ENCODE data around the gene LCE1C.

LCE1C gene

GRCh38 chr1:152806576-152806975 lies at the start of gene LCE1C:
Gene LCE1C (minus strand): TSS chr1:152806651. CDS start chr1:152805478, 1,173 bp downstream.
- H3K36me3 ChIP-seq (ENCODE audit: insufficient read depth, low read length) = no peaks in the 10 kb centered on the region
- H3K27me3 ChIP-seq (ENCODE audit: insufficient read depth, low read length) = no peaks in the 10 kb centered on the region; the same call in 1 of the 2 replicates
- H3K4me3 ChIP-seq (ENCODE audit: low read depth, low read length, poor library complexity, severe bottlenecking) = no peak within 1 kb of the TSS
- TF ChIP-seq CTCF (IDR thresholded peaks at IDR 0.05; ENCODE audit: low read length) (no peak), EZH2 (IDR thresholded peaks at IDR 0.05; ENCODE audit: borderline replicate concordance, low read length) (no peak)
- no peaks in the 10 kb centered on the region for H3K9me3 ChIP-seq (ENCODE audit: low read length)
- no peaks in the 10 kb centered on the region for H3F3A ChIP-seq (ENCODE audit: insufficient read depth, low read length)
- H3K9me2 ChIP-seq (ENCODE audit: low read depth, low read length) = no peaks in the 10 kb centered on the region
- no peak within 1 kb of the TSS for H2AFZ ChIP-seq (ENCODE audit: low read length)
- no peaks in the 10 kb centered on the region for H3K4me1 ChIP-seq (ENCODE audit: insufficient read depth, low read length, severe bottlenecking)
- H4K20me1 ChIP-seq (ENCODE audit: insufficient read depth, low read length) = no peaks in the 10 kb centered on the region
- no peaks in the 10 kb centered on the region for H3K79me2 ChIP-seq (ENCODE audit: insufficient read depth, low read length)
- H3K9ac ChIP-seq (ENCODE audit: low read length) = no peak within 1 kb of the TSS
- H3K4me2 ChIP-seq (ENCODE audit: low read length) = no peak within 1 kb of the TSS
- no peak within 1 kb of the TSS for H3K27ac ChIP-seq (ENCODE audit: low read depth, low read length, poor library complexity, severe bottlenecking)

- Histone ChIP-seq H3K27me3 (ENCODE audit: insufficient read depth, low read length) (no peaks in the 10 kb centered on the region), H3K79me2 (ENCODE audit: insufficient read depth, low read length) (no peaks in the 10 kb centered on the region), H3K4me1 (ENCODE audit: insufficient read depth, low read length, severe bottlenecking) (no peaks in the 10 kb centered on the region), H3K36me3 (ENCODE audit: insufficient read depth, low read length) (no peaks in the 10 kb centered on the region), H2AFZ (ENCODE audit: low read length) (no peak overlapping the region), H3K9me3 (ENCODE audit: low read length) (no peaks in the 10 kb centered on the region), H3K4me3 (ENCODE audit: low read depth, low read length, poor library complexity, severe bottlenecking) (no peak overlapping the region), H3F3A (ENCODE audit: insufficient read depth, low read length) (no peaks in the 10 kb centered on the region), H4K20me1 (ENCODE audit: insufficient read depth, low read length) (no peaks in the 10 kb centered on the region), H3K9ac (ENCODE audit: low read length) (no peak overlapping the region), H3K27ac (ENCODE audit: low read depth, low read length, poor library complexity, severe bottlenecking) (no peak overlapping the region), H3K4me2 (ENCODE audit: low read length) (no peak overlapping the region), H3K9me2 (ENCODE audit: low read depth, low read length) (no peaks in the 10 kb centered on the region)
- TF ChIP-seq EZH2 (IDR thresholded peaks at IDR 0.05; ENCODE audit: borderline replicate concordance, low read length) = no peak
- no peak for TF ChIP-seq CTCF (IDR thresholded peaks at IDR 0.05; ENCODE audit: low read length)
Observed at GRCh38 chr1:152855661-152856060, 49.2 kb upstream of the LCE1C start.

- no peak within 1 kb of the TSS for H3K27ac ChIP-seq (ENCODE audit: low read depth, low read length, poor library complexity, severe bottlenecking)
- H3K79me2 ChIP-seq (ENCODE audit: insufficient read depth, low read length) = no peaks in the 10 kb centered on the region
- H3K9me3 ChIP-seq (ENCODE audit: low read length) = no peaks in the 10 kb centered on the region
- no peak within 1 kb of the TSS for H3K4me2 ChIP-seq (ENCODE audit: low read length)
- H2AFZ ChIP-seq (ENCODE audit: low read length) = no peak within 1 kb of the TSS
- H3K4me1 ChIP-seq (ENCODE audit: insufficient read depth, low read length, severe bottlenecking) = no peaks in the 10 kb centered on the region
- H3K27me3 ChIP-seq (ENCODE audit: insufficient read depth, low read length) = no peaks in the 10 kb centered on the region
- no peak within 1 kb of the TSS for H3K4me3 ChIP-seq (ENCODE audit: low read depth, low read length, poor library complexity, severe bottlenecking)
- TF ChIP-seq EZH2 (IDR thresholded peaks at IDR 0.05; ENCODE audit: borderline replicate concordance, low read length) (no peak), CTCF (IDR thresholded peaks at IDR 0.05; ENCODE audit: low read length) (no peak)
- H3K9me2 ChIP-seq (ENCODE audit: low read depth, low read length) = no peaks in the 10 kb centered on the region
- no peaks in the 10 kb centered on the region for H4K20me1 ChIP-seq (ENCODE audit: insufficient read depth, low read length)
- H3F3A ChIP-seq (ENCODE audit: insufficient read depth, low read length) = no peaks in the 10 kb centered on the region
- H3K9ac ChIP-seq (ENCODE audit: low read length) = no peak within 1 kb of the TSS
- no peaks in the 10 kb centered on the region for H3K36me3 ChIP-seq (ENCODE audit: insufficient read depth, low read length)
Observed at GRCh38 chr1:152842556-152842955, 36.1 kb upstream of the LCE1C start, which contains the start of gene LCE6A. Gene LCE6A (plus strand): TSS chr1:152842856. CDS start chr1:152843521, 665 bp downstream.
